ENCODE measurements around the gene NXNL1.

DNA sequence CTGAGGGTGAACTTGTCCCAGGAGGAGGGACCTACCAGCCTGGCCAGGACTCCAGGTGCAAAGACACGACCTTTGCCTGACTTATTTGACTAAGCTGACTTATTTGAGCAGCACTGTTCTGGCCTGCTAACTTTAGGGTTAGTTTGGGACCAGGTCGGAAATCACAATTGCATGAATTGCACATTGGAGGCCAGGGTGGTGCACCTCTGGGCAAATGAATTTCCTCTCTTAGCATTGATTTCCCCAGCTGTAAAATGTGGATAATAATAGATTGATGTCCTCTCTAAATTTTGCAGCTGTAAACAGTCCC is 53.9 kb downstream of the NXNL1 start:
- no peak for TF ChIP-seq ZNF354C (tag by site-specific recombination; IDR thresholded peaks at IDR 0.05; ENCODE audit: borderline replicate concordance, low read depth)
- TF ChIP-seq, protein P1, sequence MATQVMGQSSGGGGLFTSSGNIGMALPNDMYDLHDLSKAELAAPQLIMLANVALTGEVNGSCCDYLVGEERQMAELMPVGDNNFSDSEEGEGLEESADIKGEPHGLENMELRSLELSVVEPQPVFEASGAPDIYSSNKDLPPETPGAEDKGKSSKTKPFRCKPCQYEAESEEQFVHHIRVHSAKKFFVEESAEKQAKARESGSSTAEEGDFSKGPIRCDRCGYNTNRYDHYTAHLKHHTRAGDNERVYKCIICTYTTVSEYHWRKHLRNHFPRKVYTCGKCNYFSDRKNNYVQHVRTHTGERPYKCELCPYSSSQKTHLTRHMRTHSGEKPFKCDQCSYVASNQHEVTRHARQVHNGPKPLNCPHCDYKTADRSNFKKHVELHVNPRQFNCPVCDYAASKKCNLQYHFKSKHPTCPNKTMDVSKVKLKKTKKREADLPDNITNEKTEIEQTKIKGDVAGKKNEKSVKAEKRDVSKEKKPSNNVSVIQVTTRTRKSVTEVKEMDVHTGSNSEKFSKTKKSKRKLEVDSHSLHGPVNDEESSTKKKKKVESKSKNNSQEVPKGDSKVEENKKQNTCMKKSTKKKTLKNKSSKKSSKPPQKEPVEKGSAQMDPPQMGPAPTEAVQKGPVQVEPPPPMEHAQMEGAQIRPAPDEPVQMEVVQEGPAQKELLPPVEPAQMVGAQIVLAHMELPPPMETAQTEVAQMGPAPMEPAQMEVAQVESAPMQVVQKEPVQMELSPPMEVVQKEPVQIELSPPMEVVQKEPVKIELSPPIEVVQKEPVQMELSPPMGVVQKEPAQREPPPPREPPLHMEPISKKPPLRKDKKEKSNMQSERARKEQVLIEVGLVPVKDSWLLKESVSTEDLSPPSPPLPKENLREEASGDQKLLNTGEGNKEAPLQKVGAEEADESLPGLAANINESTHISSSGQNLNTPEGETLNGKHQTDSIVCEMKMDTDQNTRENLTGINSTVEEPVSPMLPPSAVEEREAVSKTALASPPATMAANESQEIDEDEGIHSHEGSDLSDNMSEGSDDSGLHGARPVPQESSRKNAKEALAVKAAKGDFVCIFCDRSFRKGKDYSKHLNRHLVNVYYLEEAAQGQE (tag by site-specific recombination; IDR thresholded peaks at IDR 0.05): no peak
- no peak for TF ChIP-seq KLF10 (tag by site-specific recombination; IDR thresholded peaks at IDR 0.05)
- TF ChIP-seq, protein P2, sequence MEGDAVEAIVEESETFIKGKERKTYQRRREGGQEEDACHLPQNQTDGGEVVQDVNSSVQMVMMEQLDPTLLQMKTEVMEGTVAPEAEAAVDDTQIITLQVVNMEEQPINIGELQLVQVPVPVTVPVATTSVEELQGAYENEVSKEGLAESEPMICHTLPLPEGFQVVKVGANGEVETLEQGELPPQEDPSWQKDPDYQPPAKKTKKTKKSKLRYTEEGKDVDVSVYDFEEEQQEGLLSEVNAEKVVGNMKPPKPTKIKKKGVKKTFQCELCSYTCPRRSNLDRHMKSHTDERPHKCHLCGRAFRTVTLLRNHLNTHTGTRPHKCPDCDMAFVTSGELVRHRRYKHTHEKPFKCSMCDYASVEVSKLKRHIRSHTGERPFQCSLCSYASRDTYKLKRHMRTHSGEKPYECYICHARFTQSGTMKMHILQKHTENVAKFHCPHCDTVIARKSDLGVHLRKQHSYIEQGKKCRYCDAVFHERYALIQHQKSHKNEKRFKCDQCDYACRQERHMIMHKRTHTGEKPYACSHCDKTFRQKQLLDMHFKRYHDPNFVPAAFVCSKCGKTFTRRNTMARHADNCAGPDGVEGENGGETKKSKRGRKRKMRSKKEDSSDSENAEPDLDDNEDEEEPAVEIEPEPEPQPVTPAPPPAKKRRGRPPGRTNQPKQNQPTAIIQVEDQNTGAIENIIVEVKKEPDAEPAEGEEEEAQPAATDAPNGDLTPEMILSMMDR (tag by site-specific recombination; IDR thresholded peaks at IDR 0.05): no peak

Measured in HEK293 (cell line).